ENCODE data around the gene PIEZO1. TPM values are rescaled to one million over a fixed set of nuclear protein-coding genes. Genes with fewer than 3 reads are reported as not detected.

PIEZO1 gene, protein sequence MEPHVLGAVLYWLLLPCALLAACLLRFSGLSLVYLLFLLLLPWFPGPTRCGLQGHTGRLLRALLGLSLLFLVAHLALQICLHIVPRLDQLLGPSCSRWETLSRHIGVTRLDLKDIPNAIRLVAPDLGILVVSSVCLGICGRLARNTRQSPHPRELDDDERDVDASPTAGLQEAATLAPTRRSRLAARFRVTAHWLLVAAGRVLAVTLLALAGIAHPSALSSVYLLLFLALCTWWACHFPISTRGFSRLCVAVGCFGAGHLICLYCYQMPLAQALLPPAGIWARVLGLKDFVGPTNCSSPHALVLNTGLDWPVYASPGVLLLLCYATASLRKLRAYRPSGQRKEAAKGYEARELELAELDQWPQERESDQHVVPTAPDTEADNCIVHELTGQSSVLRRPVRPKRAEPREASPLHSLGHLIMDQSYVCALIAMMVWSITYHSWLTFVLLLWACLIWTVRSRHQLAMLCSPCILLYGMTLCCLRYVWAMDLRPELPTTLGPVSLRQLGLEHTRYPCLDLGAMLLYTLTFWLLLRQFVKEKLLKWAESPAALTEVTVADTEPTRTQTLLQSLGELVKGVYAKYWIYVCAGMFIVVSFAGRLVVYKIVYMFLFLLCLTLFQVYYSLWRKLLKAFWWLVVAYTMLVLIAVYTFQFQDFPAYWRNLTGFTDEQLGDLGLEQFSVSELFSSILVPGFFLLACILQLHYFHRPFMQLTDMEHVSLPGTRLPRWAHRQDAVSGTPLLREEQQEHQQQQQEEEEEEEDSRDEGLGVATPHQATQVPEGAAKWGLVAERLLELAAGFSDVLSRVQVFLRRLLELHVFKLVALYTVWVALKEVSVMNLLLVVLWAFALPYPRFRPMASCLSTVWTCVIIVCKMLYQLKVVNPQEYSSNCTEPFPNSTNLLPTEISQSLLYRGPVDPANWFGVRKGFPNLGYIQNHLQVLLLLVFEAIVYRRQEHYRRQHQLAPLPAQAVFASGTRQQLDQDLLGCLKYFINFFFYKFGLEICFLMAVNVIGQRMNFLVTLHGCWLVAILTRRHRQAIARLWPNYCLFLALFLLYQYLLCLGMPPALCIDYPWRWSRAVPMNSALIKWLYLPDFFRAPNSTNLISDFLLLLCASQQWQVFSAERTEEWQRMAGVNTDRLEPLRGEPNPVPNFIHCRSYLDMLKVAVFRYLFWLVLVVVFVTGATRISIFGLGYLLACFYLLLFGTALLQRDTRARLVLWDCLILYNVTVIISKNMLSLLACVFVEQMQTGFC (N-terminal part only)
- 164 TPM for total RNA-seq
- long read RNA-seq, transcript PIEZO1-208 (7 exons, 2,884 nt), result major isoform, 12 of 179 reads
- long read RNA-seq, transcript PIEZO1-214 (2 exons, 686 nt), result minor isoform, 9 of 179 reads
- long read RNA-seq, transcript PIEZO1-205 (5 exons, 663 nt), result minor isoform, 7 of 179 reads
- long read RNA-seq, partial matches to known transcripts, result 116 of 179 reads
- long read RNA-seq, other reads (novel, unspliced or antisense), result 35 of 179 reads

DNA sequence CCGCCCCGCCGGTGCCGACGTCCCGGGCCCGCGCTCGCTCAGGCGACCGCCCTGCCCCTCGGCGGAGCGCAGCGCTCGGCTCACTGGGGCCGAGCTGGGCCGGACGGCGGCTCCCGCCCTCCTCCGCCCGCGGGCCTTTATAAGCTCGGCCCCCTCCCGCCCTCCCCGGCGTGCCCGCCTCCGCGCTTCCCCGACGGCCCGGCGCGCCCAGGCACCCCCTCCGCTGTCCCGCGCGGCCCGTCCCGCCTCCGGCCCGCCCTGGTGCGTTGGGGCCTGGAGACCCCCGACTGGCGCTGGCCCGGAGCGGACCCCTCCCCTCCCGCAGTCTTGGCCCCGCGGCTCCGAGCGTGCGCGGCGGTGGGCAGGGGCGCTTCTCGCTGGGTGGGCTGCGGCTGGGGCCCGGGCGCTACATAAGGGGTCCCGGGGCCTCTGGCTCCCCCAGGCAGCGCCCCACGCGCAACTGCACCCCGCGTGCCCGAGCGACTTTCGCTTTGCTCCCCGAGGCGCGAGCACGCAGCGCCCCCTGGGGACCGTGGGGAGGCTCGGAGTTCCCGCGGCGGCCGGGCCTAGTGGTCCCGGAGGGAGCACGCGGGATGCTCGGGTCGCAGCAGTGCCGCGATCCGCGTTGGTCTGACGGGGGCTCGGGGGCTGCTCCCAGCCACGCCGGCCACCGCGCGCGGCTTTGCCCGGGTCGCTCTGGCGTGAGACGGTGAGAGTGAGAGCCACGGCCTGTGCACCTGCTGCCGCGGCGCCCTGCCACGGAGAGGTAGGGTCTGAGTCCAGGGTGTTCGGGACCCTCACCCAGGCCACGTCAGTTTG is at the start of gene PIEZO1:
Gene PIEZO1, minus strand, starts transcription at position 115 of the 819 bp plus-strand sequence. CDS start 256 bp downstream, outside the sequence.
- ATAC-seq (peak; percentile 78 to 79), DNase-seq (peak; percentile 89)
- Histone ChIP-seq H3K27me3 (ENCODE audit: low read depth) (no peaks in the 10 kb centered on the region), H3K4me3 (peak within 1 kb of the TSS; percentile 71), H3K9me3 (no peaks in the 10 kb centered on the region), H3K27ac (peak within 1 kb of the TSS; percentile 94), H3K36me3 (no peaks in the 10 kb centered on the region), H3K4me1 (peaks cover 52% of the 10 kb centered on the region)
- intact Hi-C loops (cut with DNase I), result no loop called here
- TF ChIP-seq, protein P1, sequence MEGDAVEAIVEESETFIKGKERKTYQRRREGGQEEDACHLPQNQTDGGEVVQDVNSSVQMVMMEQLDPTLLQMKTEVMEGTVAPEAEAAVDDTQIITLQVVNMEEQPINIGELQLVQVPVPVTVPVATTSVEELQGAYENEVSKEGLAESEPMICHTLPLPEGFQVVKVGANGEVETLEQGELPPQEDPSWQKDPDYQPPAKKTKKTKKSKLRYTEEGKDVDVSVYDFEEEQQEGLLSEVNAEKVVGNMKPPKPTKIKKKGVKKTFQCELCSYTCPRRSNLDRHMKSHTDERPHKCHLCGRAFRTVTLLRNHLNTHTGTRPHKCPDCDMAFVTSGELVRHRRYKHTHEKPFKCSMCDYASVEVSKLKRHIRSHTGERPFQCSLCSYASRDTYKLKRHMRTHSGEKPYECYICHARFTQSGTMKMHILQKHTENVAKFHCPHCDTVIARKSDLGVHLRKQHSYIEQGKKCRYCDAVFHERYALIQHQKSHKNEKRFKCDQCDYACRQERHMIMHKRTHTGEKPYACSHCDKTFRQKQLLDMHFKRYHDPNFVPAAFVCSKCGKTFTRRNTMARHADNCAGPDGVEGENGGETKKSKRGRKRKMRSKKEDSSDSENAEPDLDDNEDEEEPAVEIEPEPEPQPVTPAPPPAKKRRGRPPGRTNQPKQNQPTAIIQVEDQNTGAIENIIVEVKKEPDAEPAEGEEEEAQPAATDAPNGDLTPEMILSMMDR (IDR thresholded peaks at IDR 0.05), result peak; percentile 93

DNA sequence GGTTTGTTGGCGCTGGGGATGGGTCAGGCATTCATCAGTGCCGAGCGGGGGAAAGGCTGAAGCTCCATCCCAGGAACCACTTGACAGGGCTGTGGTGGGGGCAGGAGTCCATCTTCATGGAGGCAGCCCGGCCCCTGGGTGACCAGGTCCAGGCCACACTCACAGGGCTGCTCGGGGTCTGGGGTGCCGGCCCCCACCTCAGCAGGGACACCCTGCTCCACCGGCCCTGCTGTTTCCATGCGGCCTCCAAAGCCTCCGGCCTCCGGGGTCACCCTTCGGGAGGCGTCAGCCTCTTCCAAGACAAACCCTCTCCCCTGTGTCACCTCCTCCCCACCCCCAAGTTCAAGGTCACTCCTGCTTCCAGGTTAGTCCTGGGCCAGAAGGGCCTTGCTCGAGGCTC is 49.6 kb upstream of the PIEZO1 start:
- no peak for DNase-seq
- H3K27ac ChIP-seq, result no peak overlapping the region

DNA sequence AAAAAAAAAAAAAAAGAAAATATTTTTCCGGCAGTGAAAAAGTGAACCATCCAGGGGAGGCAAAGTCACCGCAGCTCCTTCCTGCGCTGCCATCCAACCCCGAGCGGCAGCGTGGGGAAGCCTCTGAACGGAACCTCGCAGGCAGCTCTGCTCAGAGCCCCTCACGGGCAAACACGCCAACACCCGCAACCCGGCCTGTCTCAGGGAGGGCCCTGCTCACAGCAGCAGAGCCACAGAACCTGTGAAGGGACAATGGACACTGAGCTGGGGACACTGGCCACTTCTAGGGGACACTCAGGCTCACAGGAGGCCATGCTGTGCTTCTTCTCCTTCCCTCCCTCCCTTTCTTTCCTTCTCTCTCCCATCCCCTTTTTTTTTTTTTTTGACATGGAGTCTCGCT is 48.1 kb upstream of the PIEZO1 start:
- Histone ChIP-seq H3K4me3 (no peak overlapping the region), H3K27me3 (ENCODE audit: low read depth) (no peaks in the 10 kb centered on the region), H3K36me3 (peaks cover 19% of the 10 kb centered on the region), H3K4me1 (no peaks in the 10 kb centered on the region), H3K27ac (no peak overlapping the region), H3K9me3 (no peaks in the 10 kb centered on the region)
- no peak for ATAC-seq
- DNase-seq, result no peak
- intact Hi-C loops (cut with DNase I), result no loop called here
- TF ChIP-seq, protein P1 (IDR thresholded peaks at IDR 0.05), result no peak

More for the DNA sequence above, 49.6 kb upstream of the PIEZO1 start:
- Histone ChIP-seq H3K9me3 (no peaks in the 10 kb centered on the region), H3K27me3 (ENCODE audit: low read depth) (no peaks in the 10 kb centered on the region), H3K4me1 (no peaks in the 10 kb centered on the region), H3K4me3 (no peak overlapping the region), H3K36me3 (peaks cover 27% of the 10 kb centered on the region)
- TF ChIP-seq, protein P1 (IDR thresholded peaks at IDR 0.05), result no peak
- intact Hi-C loops (cut with DNase I), result no loop called here
- ATAC-seq, result no peak

DNA sequence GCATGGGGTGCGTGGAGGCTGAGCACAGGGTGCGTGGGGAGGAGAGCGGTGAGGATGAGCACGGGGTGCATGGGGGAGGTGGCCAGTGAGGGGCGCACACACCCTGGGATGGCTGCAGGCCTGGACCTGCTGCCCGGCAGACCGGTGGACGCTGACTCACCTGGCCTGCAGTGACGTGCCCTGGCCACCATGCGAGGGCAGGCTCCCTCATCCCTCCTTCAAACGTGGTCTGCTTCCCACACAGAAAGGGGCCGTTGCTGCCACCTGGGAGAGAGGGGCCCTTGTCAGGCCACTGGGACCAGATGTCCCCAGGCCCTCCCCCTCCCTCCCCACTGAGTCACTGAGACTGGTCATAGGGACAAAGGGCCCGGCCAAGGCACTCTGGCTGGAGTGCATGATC is 46.8 kb upstream of the PIEZO1 start:
- intact Hi-C loops (cut with DNase I), result no loop called here
- ATAC-seq, result no peak
- TF ChIP-seq, protein P1 (IDR thresholded peaks at IDR 0.05), result no peak
- DNase-seq, result no peak
- no peak overlapping the region for H3K4me3 ChIP-seq
- no peaks in the 10 kb centered on the region for H3K27me3 ChIP-seq (ENCODE audit: low read depth)
- peaks cover 28% of the 10 kb centered on the region for H3K36me3 ChIP-seq
- H3K27ac ChIP-seq, result no peak overlapping the region
- H3K9me3 ChIP-seq, result no peaks in the 10 kb centered on the region
- no peaks in the 10 kb centered on the region for H3K4me1 ChIP-seq

Data from lower lobe of right lung (tissue), 2 donors.